HEK293 (cell line): ENCODE data around the gene FAM124A.

Experiments
- CTCF ChIP-seq: fragments of 450-650 bp; formaldehyde crosslinking; IDR thresholded peaks from 2 replicates; pipeline ENCODE4 v1.5.1; 2016; ENCODE audit warnings: missing biosample characterization, missing genetic modification characterization
- SALL2 ChIP-seq: fragments of 450-650 bp; formaldehyde crosslinking; IDR thresholded peaks from 2 replicates; pipeline ENCODE4 v1.5.0; 2017; ENCODE audit warnings: missing biosample characterization, mild to moderate bottlenecking, missing genetic modification characterization, borderline replicate concordance
- YY1 ChIP-seq: fragments of 450-650 bp; formaldehyde crosslinking; IDR thresholded peaks from 2 replicates; pipeline ENCODE4 v1.5.1; 2018; ENCODE audit warnings: missing biosample characterization, missing genetic modification characterization
- ZBTB44 ChIP-seq: fragments of 450-650 bp; IDR thresholded peaks from 2 replicates; pipeline ENCODE4 v1.5.1; 2018; ENCODE audit warnings: missing biosample characterization, mild to moderate bottlenecking, missing genetic modification characterization
- ZNF274 ChIP-seq, 2 experiments: fragments of 200-500 bp in 1 of 2; fragments of 450-650 bp in 1 of 2; sonication (Bioruptor generic) in 1 of 2; formaldehyde crosslinking in 1 of 2; IDR thresholded peaks; 2 replicates each; pipeline versions ENCODE4 v1.5.1 to v1.6.1; 2014 to 2016; ENCODE audit warnings: borderline replicate concordance in 1 of 2, inconsistent platforms in 1 of 2, low read length in 1 of 2, missing biosample characterization in 1 of 2, missing genetic modification characterization in 1 of 2
- ZNF404 ChIP-seq: fragments of 450-650 bp; formaldehyde crosslinking; IDR thresholded peaks from 2 replicates; pipeline ENCODE4 v1.5.1; 2017; ENCODE audit warnings: missing biosample characterization, missing genetic modification characterization
- ZNF513 ChIP-seq: fragments of 450-650 bp; IDR thresholded peaks from 2 replicates; pipeline ENCODE4 v1.5.1; 2018; ENCODE audit warnings: missing biosample characterization, missing genetic modification characterization
- ZNF514 ChIP-seq: fragments of 450-650 bp; formaldehyde crosslinking; IDR thresholded peaks from 2 replicates; pipeline ENCODE4 v1.5.1; 2016; ENCODE audit warnings: missing biosample characterization, missing genetic modification characterization
- ZNF558 ChIP-seq: fragments of 450-650 bp; formaldehyde crosslinking; IDR thresholded peaks from 2 replicates; pipeline ENCODE4 v1.5.1; 2016; ENCODE audit warnings: missing biosample characterization, missing genetic modification characterization
- ZNF596 ChIP-seq: fragments of 450-650 bp; IDR thresholded peaks from 2 replicates; pipeline ENCODE4 v1.5.0; 2018; ENCODE audit warnings: missing biosample characterization, mild to moderate bottlenecking, missing genetic modification characterization, moderate library complexity
- ZNF629 ChIP-seq: fragments of 450-650 bp; formaldehyde crosslinking; IDR thresholded peaks from 2 replicates; pipeline ENCODE4 v1.5.1; 2017; ENCODE audit warnings: missing biosample characterization, missing genetic modification characterization
- ZNF768 ChIP-seq: fragments of 450-650 bp; formaldehyde crosslinking; IDR thresholded peaks from 2 replicates; pipeline ENCODE4 v1.5.1; 2018; ENCODE audit warnings: missing biosample characterization, mild to moderate bottlenecking, missing genetic modification characterization
- ZSCAN30 ChIP-seq: fragments of 450-650 bp; IDR thresholded peaks from 2 replicates; pipeline ENCODE4 v1.5.1; 2018; ENCODE audit warnings: missing biosample characterization, mild to moderate bottlenecking, missing genetic modification characterization, moderate library complexity

- TF ChIP-seq CTCF: no peak
- no peak for TF ChIP-seq ZNF596
- no peak for TF ChIP-seq ZNF274 (IDR thresholded peaks at IDR 0.05; ENCODE audit: low read length)
- TF ChIP-seq ZNF274 (tag by site-specific recombination; IDR thresholded peaks at IDR 0.05; ENCODE audit: borderline replicate concordance): no peak
- no peak for TF ChIP-seq SALL2 (tag by site-specific recombination)
- TF ChIP-seq YY1 (tag by site-specific recombination): no peak
- TF ChIP-seq ZNF513 (tag by site-specific recombination): no peak
- no peak for TF ChIP-seq ZNF558
- no peak for TF ChIP-seq ZNF768
- no peak for TF ChIP-seq ZNF514 (tag by site-specific recombination)
- no peak for TF ChIP-seq ZBTB44 (tag by site-specific recombination)
- TF ChIP-seq ZNF629 (tag by site-specific recombination): no peak
- TF ChIP-seq ZSCAN30: no peak
- TF ChIP-seq ZNF404: no peak
These were observed 29.3 kb downstream of the FAM124A start for GRCh38 chr13:51251480-51251879.
